Vagina (tissue), 2 donors: Measurements from ENCODE around the gene KDM6B.

ENCODE experiments used
- CTCF ChIP-seq, 3 experiments: fragments of 450-650 bp in 2 of 3; fragments of 200-600 bp in 1 of 3; sonication (generic) in 1 of 3; IDR thresholded peaks; one replicate each; pipeline ENCODE4 v1.5.1; 2017 to 2019; ENCODE audit warnings: antibody characterized with exemption in 3 of 3, mild to moderate bottlenecking in 2 of 3, moderate library complexity in 2 of 3
- POLR2A ChIP-seq, 2 donors: fragments of 450-650 bp; IDR thresholded peaks; one replicate each; pipeline ENCODE4 v1.6.1; 2017; ENCODE audit warnings: antibody characterized with exemption in 2 of 2, mild to moderate bottlenecking in 2 of 2, moderate library complexity in 2 of 2
- POLR2AphosphoS5 ChIP-seq, 2 donors: sonication (generic); formaldehyde crosslinking; IDR thresholded peaks; one replicate each; pipeline ENCODE4 v1.9.0; 2017; ENCODE audit warnings: antibody characterized with exemption in 2 of 2, mild to moderate bottlenecking in 2 of 2, low read depth in 1 of 2; ENCODE audit not compliant: insufficient read depth in 1 of 2

GRCh38 chr17:7842380-7843256, 8.6 kb downstream of the KDM6B start:
- no peak for TF ChIP-seq CTCF (IDR thresholded peaks at IDR 0.05)
- TF ChIP-seq POLR2A (IDR thresholded peaks at IDR 0.05) = peak in 1 of 2 donors; percentile 33
- TF ChIP-seq POLR2AphosphoS5 (IDR thresholded peaks at IDR 0.05; ENCODE audit: insufficient read depth in 1 of 2, low read depth in 1 of 2) = peak; percentile 54 to 64
